ENCODE results near the gene CYB5A. TPM values are rescaled to one million over a fixed set of nuclear protein-coding genes. Genes with fewer than 3 reads are reported as not detected.

Gene CYB5A
- total and polyA plus RNA-seq, 2 donors from 2014 or later: 243 to 1,143 TPM

DNA sequence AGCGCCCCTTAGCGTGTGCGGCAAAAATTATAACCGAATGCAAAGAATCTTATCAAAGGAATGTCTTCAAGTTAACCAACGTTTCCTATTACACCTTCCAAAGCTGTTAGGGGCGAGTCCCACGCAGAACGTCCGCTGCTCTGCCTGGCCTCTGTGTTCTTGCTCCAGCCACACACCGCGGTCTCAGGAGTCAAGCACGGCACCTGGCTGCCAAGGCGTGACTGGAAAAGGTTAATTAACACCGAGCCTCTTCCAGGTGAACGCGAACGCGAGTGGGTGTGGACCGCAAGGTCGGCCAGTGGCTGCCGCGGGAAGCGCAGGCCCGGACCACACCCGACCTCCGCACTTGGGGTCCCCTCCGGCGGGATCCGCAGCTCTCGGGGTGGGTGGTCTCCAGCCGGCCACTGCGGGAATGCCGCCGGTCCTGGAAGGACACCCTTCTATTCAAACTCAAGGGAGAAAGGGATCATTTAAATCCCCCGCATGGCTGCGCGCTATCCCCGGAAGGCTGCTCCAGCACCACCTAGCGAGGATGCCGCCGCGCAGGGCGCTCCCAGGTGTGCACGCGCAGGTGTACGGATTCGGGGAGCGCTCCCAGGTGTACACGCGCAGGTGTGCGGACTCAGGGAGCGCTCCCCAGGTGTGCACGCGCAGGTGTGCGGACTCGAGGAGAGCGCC is 830 bp downstream of the CYB5A start:
- intact Hi-C loops (cut with DNase I): no loop called here
- FAIRE-seq: no peak

GRCh38 chr18:74290021-74290420 is 1.7 kb downstream of the CYB5A start:
- FAIRE-seq: no peak

More for the DNA sequence above, 830 bp downstream of the CYB5A start:
- TF ChIP-seq, protein P1, sequence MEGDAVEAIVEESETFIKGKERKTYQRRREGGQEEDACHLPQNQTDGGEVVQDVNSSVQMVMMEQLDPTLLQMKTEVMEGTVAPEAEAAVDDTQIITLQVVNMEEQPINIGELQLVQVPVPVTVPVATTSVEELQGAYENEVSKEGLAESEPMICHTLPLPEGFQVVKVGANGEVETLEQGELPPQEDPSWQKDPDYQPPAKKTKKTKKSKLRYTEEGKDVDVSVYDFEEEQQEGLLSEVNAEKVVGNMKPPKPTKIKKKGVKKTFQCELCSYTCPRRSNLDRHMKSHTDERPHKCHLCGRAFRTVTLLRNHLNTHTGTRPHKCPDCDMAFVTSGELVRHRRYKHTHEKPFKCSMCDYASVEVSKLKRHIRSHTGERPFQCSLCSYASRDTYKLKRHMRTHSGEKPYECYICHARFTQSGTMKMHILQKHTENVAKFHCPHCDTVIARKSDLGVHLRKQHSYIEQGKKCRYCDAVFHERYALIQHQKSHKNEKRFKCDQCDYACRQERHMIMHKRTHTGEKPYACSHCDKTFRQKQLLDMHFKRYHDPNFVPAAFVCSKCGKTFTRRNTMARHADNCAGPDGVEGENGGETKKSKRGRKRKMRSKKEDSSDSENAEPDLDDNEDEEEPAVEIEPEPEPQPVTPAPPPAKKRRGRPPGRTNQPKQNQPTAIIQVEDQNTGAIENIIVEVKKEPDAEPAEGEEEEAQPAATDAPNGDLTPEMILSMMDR (IDR thresholded peaks at IDR 0.05; ENCODE audit: borderline replicate concordance, extremely low read depth, insufficient read depth): peak; percentile 38
- Histone ChIP-seq H3K27ac (ENCODE audit: low read depth in 2 of 2, low read length in 2 of 2) (peak overlapping the region; percentile 95 to 96), H3K4me3 (ENCODE audit: low read length in 3 of 3) (peak overlapping the region; percentile 92 to 97 (median 96)), H3K36me3 (ENCODE audit: control insufficient read depth in 2 of 3, insufficient read depth in 3 of 3, low read length in 3 of 3) (peaks cover 0 to 13% (median under 1%) of the 10 kb centered on the region in 3 donors), H3K9ac (ENCODE audit: low read length in 3 of 3) (peak overlapping the region; percentile 74 to 95 (median 84)), H3K4me1 (ENCODE audit: control insufficient read depth in 2 of 3, insufficient read depth in 2 of 3, low read depth in 1 of 3, low read length in 3 of 3) (peaks cover 0 to 17% (median 15%) of the 10 kb centered on the region in 3 donors), H3K27me3 (ENCODE audit: control insufficient read depth, insufficient read depth, low read length) (no peaks in the 10 kb centered on the region), H3K9me3 (ENCODE audit: control insufficient read depth in 2 of 3, insufficient read depth in 1 of 3, low read length in 3 of 3) (no peaks in the 10 kb centered on the region)
- peak; percentile 67 to 87 (median 77) for DNase-seq

GRCh38 chr18:74289137-74289536 is 2.6 kb downstream of the CYB5A start:
- Histone ChIP-seq H3K27me3 (ENCODE audit: control insufficient read depth, insufficient read depth, low read length) (no peaks in the 10 kb centered on the region), H3K9me3 (ENCODE audit: control insufficient read depth in 2 of 3, insufficient read depth in 1 of 3, low read length in 3 of 3) (no peaks in the 10 kb centered on the region), H3K9ac (ENCODE audit: low read length in 3 of 3) (peak overlapping the region in 1 of 3 donors; percentile 95), H3K4me3 (ENCODE audit: low read length in 3 of 3) (peak overlapping the region in 2 of 3 donors; percentile 68 to 96), H3K27ac (ENCODE audit: low read depth in 2 of 2, low read length in 2 of 2) (peak overlapping the region; percentile 82 to 92), H3K4me1 (ENCODE audit: control insufficient read depth in 2 of 3, insufficient read depth in 2 of 3, low read depth in 1 of 3, low read length in 3 of 3) (peaks cover 0 to 29% (median 27%) of the 10 kb centered on the region in 3 donors), H3K36me3 (ENCODE audit: control insufficient read depth in 2 of 3, insufficient read depth in 3 of 3, low read length in 3 of 3) (peaks cover 0 to 15% (median 2%) of the 10 kb centered on the region in 3 donors)
- TF ChIP-seq, protein P1 (IDR thresholded peaks at IDR 0.05; ENCODE audit: borderline replicate concordance, extremely low read depth, insufficient read depth): no peak
- DNase-seq (no peak), FAIRE-seq (no peak)
- intact Hi-C loops (cut with DNase I): no loop called here

More at GRCh38 chr18:74290021-74290420, 1.7 kb downstream of the CYB5A start:
- intact Hi-C loops (cut with DNase I): no loop called here
- Histone ChIP-seq H3K27ac (ENCODE audit: low read depth in 2 of 2, low read length in 2 of 2) (peak overlapping the region; percentile 95 to 96), H3K9me3 (ENCODE audit: control insufficient read depth in 2 of 3, insufficient read depth in 1 of 3, low read length in 3 of 3) (no peaks in the 10 kb centered on the region), H3K4me1 (ENCODE audit: control insufficient read depth in 2 of 3, insufficient read depth in 2 of 3, low read depth in 1 of 3, low read length in 3 of 3) (peaks cover 0 to 22% (median 19%) of the 10 kb centered on the region in 3 donors), H3K27me3 (ENCODE audit: control insufficient read depth, insufficient read depth, low read length) (no peaks in the 10 kb centered on the region), H3K36me3 (ENCODE audit: control insufficient read depth in 2 of 3, insufficient read depth in 3 of 3, low read length in 3 of 3) (peaks cover 0 to 15% (median 2%) of the 10 kb centered on the region in 3 donors), H3K4me3 (ENCODE audit: low read length in 3 of 3) (peak overlapping the region; percentile 16 to 97 (median 96)), H3K9ac (ENCODE audit: low read length in 3 of 3) (peak overlapping the region in 2 of 3 donors; percentile 41 to 95)
- TF ChIP-seq, protein P1 (IDR thresholded peaks at IDR 0.05; ENCODE audit: borderline replicate concordance, extremely low read depth, insufficient read depth): no peak
- DNase-seq: no peak

All from kidney (tissue), 14 donors.